Heart right ventricle (tissue), 16 donors: ENCODE data around the gene C2orf42. TPM values are rescaled to one million over a fixed set of nuclear protein-coding genes. Genes with fewer than 3 reads are reported as not detected.

Experiments
- ATAC-seq, 8 donors: fragments of 200-7000 bp; cut with Tn5 transposase; one replicate each; pipeline ENCODE4 v1.9.1; 2020; ENCODE audit warnings: mild to moderate bottlenecking in 8 of 8, moderate library complexity in 8 of 8, moderate number of reproducible peaks in 1 of 8
- DNase-seq, 2 donors: peaks; one replicate each; pipeline ENCODE4 v3.0.0-alpha.2; 2020
- H3K27ac ChIP-seq, 10 donors: fragments of 200-600 bp; sonication (generic) in 2 of 10; one replicate each; pipeline versions ENCODE4 v1.5.0 to v1.8.0; 2020 to 2022; ENCODE audit warnings: mild to moderate bottlenecking in 3 of 10
- H3K27me3 ChIP-seq, 7 donors: fragments of 200-600 bp; one replicate each; pipeline ENCODE4 v1.8.0; 2021 to 2022; ENCODE audit warnings: mild to moderate bottlenecking in 2 of 7
- H3K36me3 ChIP-seq, 9 donors: fragments of 200-600 bp; sonication (generic) in 1 of 9; one replicate each; pipeline versions ENCODE4 v1.5.0 to v1.8.0; 2020 to 2022; ENCODE audit warnings: mild to moderate bottlenecking in 2 of 9
- H3K4me1 ChIP-seq, 9 donors: fragments of 200-600 bp; sonication (generic) in 1 of 9; one replicate each; pipeline versions ENCODE4 v1.5.0 to v1.8.0; 2020 to 2022; ENCODE audit warnings: mild to moderate bottlenecking in 4 of 9
- H3K4me3 ChIP-seq, 10 donors: fragments of 200-600 bp; sonication (generic) in 2 of 10; one replicate each; pipeline versions ENCODE4 v1.5.0 to v1.8.0; 2020 to 2022; ENCODE audit warnings: mild to moderate bottlenecking in 7 of 10, moderate library complexity in 2 of 10
- H3K9me3 ChIP-seq, 11 donors: fragments of 200-600 bp in 10 of 11; sonication (generic) in 2 of 11; one replicate each; pipeline versions ENCODE4 v1.5.0 to v1.8.0; 2013 to 2022; ENCODE audit warnings: mild to moderate bottlenecking in 2 of 11, control low read depth in 1 of 11, moderate library complexity in 1 of 11
- WGBS, 2 donors: extraction: QIAGEN DNeasy Blood & Tissue Kit; methylation state at CpG; one replicate each; pipeline ENCODE4 v1.1.7; 2013; ENCODE audit warnings: inconsistent platforms in 1 of 2; 5-methylcytosine and 5-hydroxymethylcytosine counted together
- intact Hi-C, 10 donors: fragments of 100-400 bp; cut with DNase I; formaldehyde crosslinking; loops; one replicate each; pipeline versions ENCODE4 v1.11.1 to v1.14.2; 2022
- polyA plus RNA-seq, 2 donors: library from polyadenylated mRNA; stranded (reverse); fragments of 200-250 nt; gene quantifications; one replicate each; pipeline ENCODE4 v1.2.3, GENCODE V29; 2013
- total RNA-seq, 10 donors: library from RNA; stranded (reverse); fragmentation: NEBNext Ultra II Directional in 3 of 10; extraction: Animal tissue kit (Norgen Biotek cat#: 25700) in 3 of 10; gene quantifications; one replicate each; pipeline versions ENCODE4 v1.2.1 to v1.2.4, GENCODE V29; 2021 to 2023
- TF ChIP-seq, protein P1 (sequence below), 9 donors: fragments of 200-600 bp; sonication (generic) in 2 of 9; IDR thresholded peaks; one replicate each; pipeline versions ENCODE4 v1.5.0 to v1.8.0; 2021 to 2022; ENCODE audit warnings: antibody characterized with exemption in 9 of 9, mild to moderate bottlenecking in 5 of 9, moderate library complexity in 1 of 9
- donor health status: Arrhythmogenic right ventricular cardiomyopathy.
- donor health status: ischemic (EF 13 %, LVEDD 7.1; RV severe dilation, severe dysfunction).
- donor health status: healthy with polysubstance abuse.
- donor health status: DM: no; HTN: yes; CAD: no.
- donor health status: DM: no; HTN: no; CAD: no.
- donor health status: ischemic (EF 25% LVEDD 6.9; RV normal size, moderate dysfunction).
- donor health status: ischemic (EF 25% LVEDD 5.7; RV mildly dilated, moderate dysfunction).
- donor health status: healthy.
- donor health status: DM: yes; HTN: yes; CAD: no.
- donor health status: Ischemic cardiomyopathy.
- donor health status: ischemic (EF 35%, LVEDD 5.7; RV mildly dilated, moderate dysfunction).
- donor health status: nonischemic (EF 11% LVEDD 7.7; RV severe dilation, severe dysfunction).
- donor health status: DM: yes; HTN: yes; CAD: no.
- donor health status: PGD.
- donor health status: ischemic (EF 29% LVEDD 5.4; RV normal size, mild dysfunction).
- donor health status: nonischemic (EF 23%, LVEDD 6.1; RV moderate dilation, normal function).

C2orf42 gene
- total and polyA plus RNA-seq, 12 donors: 3.8 to 15.5 (median 8.8) TPM

DNA sequence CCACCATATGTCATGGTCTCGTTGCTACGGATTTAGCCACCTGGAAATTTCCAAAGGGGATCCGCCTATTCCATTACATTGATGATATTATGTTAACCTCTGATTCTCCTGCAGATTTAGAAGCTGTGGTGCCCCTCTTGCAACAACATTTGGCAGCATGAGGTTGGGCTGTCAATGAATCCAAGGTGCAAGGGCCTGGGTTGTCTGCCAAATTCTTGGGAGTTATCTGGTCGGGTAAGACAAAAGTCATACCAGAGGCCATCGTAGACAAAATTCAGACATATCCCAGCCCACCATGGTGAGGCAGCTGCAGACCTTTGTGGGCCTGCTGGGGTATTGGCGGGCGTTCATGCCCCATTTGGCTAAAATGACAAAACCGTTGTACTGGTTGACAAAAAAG is 13.6 kb upstream of the C2orf42 start:
- TF ChIP-seq, protein P1, sequence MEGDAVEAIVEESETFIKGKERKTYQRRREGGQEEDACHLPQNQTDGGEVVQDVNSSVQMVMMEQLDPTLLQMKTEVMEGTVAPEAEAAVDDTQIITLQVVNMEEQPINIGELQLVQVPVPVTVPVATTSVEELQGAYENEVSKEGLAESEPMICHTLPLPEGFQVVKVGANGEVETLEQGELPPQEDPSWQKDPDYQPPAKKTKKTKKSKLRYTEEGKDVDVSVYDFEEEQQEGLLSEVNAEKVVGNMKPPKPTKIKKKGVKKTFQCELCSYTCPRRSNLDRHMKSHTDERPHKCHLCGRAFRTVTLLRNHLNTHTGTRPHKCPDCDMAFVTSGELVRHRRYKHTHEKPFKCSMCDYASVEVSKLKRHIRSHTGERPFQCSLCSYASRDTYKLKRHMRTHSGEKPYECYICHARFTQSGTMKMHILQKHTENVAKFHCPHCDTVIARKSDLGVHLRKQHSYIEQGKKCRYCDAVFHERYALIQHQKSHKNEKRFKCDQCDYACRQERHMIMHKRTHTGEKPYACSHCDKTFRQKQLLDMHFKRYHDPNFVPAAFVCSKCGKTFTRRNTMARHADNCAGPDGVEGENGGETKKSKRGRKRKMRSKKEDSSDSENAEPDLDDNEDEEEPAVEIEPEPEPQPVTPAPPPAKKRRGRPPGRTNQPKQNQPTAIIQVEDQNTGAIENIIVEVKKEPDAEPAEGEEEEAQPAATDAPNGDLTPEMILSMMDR (IDR thresholded peaks at IDR 0.05): no peak
- no peak for ATAC-seq
- peaks cover 0 to 16% (median 0%) of the 10 kb centered on the region in 9 donors for H3K36me3 ChIP-seq
- H3K4me1 ChIP-seq: no peaks in the 10 kb centered on the region
- 78 to 82% methylated on average over 8 of the region's 8 CpGs for WGBS, 2 donors
- DNase-seq: no peak
- H3K27me3 ChIP-seq: no peaks in the 10 kb centered on the region
- H3K9me3 ChIP-seq: no peaks in the 10 kb centered on the region
- no peak overlapping the region for H3K4me3 ChIP-seq
- intact Hi-C loops: no loop called here
- H3K27ac ChIP-seq: no peak overlapping the region

DNA sequence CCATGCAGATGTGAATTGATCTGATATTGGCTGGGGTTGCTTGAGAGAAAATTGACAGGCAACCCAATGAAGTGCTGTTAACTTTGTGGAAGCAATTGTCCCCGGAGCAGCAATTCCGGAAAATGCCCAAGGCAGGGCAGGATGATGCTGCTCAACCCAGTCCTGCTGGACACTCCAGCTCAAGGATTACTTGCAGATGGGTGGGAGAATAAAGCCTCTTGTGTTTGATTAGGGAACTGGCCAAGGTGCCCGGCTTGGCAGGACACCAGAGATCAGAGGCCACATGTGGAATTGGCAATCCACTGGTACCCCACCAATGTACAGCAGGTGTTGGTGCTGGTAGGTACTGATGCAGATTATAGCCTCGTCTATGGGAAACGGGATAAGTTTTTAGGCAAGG is 12.3 kb upstream of the C2orf42 start:
- intact Hi-C loops: no loop called here
- DNase-seq: no peak
- Histone ChIP-seq H3K4me1 (no peaks in the 10 kb centered on the region), H3K27ac (no peak overlapping the region), H3K4me3 (no peak overlapping the region), H3K36me3 (peaks cover 0 to 5% (median 0%) of the 10 kb centered on the region in 9 donors), H3K27me3 (no peaks in the 10 kb centered on the region), H3K9me3 (no peaks in the 10 kb centered on the region)
- 75 to 84% methylated on average over 5 of the region's 5 CpGs for WGBS, 2 donors
- TF ChIP-seq, protein P1 (IDR thresholded peaks at IDR 0.05): no peak
- no peak for ATAC-seq

DNA sequence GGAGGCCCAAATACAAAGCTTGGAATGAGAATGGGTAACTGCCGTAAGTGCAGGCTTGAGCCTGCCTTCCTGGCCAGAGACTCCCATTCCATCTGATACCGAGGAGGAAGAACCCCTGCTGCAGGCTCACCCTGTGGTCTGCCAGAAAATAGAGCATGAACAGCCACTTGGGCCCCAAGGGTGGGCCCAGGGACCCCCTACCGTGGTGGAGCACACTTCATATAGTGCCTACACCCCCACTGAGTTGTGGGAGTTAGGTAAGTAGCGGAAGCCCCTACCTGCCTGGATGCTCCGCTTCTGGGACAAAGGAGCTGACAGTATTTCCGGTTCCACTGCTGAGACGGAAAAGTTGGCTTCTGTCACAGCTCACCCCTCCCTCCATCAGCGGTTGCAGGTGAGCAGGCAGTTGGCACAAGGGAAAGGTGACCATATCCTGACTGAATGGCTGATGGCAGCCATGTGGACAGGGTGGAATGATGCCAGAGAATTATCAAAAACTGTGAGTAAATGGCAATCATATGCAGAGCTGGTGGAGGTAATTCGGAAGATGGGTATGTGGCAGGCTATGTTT is 11.5 kb upstream of the C2orf42 start:
- intact Hi-C loops: no loop called here
- no peaks in the 10 kb centered on the region for H3K4me1 ChIP-seq
- WGBS, 2 donors: 75 to 78% methylated on average over 9 of the region's 9 CpGs

DNA sequence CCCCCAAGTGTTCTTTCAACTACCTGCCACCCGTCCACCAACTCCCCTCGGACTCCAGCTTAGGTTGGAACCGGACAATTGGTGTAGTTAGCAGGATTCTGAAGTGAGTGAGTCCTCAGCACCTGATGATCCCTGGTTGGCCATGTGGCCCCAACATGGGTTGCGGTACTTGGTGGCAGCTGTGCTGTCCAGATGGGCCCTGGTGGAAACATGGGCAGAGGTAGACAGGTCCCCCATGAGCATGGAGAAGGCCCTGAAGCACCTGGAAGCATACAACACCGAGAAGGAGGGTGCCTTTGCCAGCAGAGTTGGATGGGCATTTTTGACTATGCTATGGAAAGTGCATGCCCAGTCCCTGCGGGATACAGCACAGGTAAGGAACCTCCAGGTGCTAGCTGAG is 11.0 kb upstream of the C2orf42 start:
- TF ChIP-seq, protein P1 (IDR thresholded peaks at IDR 0.05): no peak
- H3K27ac ChIP-seq: no peak overlapping the region
- intact Hi-C loops: no loop called here
- no peaks in the 10 kb centered on the region for H3K36me3 ChIP-seq
- ATAC-seq (peak in 1 of 8 donors; percentile 18), DNase-seq (no peak)
- no peaks in the 10 kb centered on the region for H3K27me3 ChIP-seq
- H3K4me1 ChIP-seq: no peaks in the 10 kb centered on the region
- 95 to 96% methylated on average over 6 of the region's 6 CpGs for WGBS, 2 donors
- H3K4me3 ChIP-seq: no peak overlapping the region
- H3K9me3 ChIP-seq: no peaks in the 10 kb centered on the region

More for the DNA sequence above, 11.5 kb upstream of the C2orf42 start:
- DNase-seq (no peak), ATAC-seq (peak in 1 of 8 donors; percentile 31)
- Histone ChIP-seq H3K9me3 (no peaks in the 10 kb centered on the region), H3K27ac (no peak overlapping the region), H3K27me3 (no peaks in the 10 kb centered on the region), H3K36me3 (no peaks in the 10 kb centered on the region), H3K4me3 (no peak overlapping the region)
- TF ChIP-seq, protein P1 (IDR thresholded peaks at IDR 0.05): no peak
